T-helper 22 cell (primary cell): ENCODE measurements around the gene CAVIN3.
"Not testable (repeated sequence)": the region's sequence is repeated elsewhere in the genome, so short reads cannot be mapped to it uniquely, and the experiment has no call there.

ENCODE experiments used
- DNase-seq: peaks from one replicate; pipeline ENCODE4 v3.0.0-alpha.2; 2020; ENCODE audit warnings: low read depth

Gene CAVIN3

GRCh38 chr11:6323291-6323905 lies 3.1 kb upstream of the CAVIN3 start:
- DNase-seq: no peak

GRCh38 chr11:6321961-6322362 lies 1.7 kb upstream of the CAVIN3 start:
- DNase-seq: no peak

GRCh38 chr11:6321356-6321755 lies 1.1 kb upstream of the CAVIN3 start:
- DNase-seq: no peak

GRCh38 chr11:6319704-6320410 lies 444 bp downstream of the CAVIN3 start:
- DNase-seq: no peak

- no peak for DNase-seq
Observed at GRCh38 chr11:6319001-6319703, 1.1 kb downstream of the CAVIN3 start.

- DNase-seq: no peak
Observed at GRCh38 chr11:6318204-6318603, 2.1 kb downstream of the CAVIN3 start.

GRCh38 chr11:6315811-6316425 lies 4.4 kb downstream of the CAVIN3 start:
- DNase-seq: no peak

GRCh38 chr11:6312106-6312505 lies 8.2 kb downstream of the CAVIN3 start:
- no peak for DNase-seq

- no peak for DNase-seq
Observed at GRCh38 chr11:6307876-6308275, 12.4 kb downstream of the CAVIN3 start.

- DNase-seq: no peak
Observed at GRCh38 chr11:6305297-6305696, 15.0 kb downstream of the CAVIN3 start.

- DNase-seq: no peak
Observed at GRCh38 chr11:6303661-6304060, 16.6 kb downstream of the CAVIN3 start.

GRCh38 chr11:6301096-6301495 lies 19.2 kb downstream of the CAVIN3 start:
- no peak for DNase-seq

GRCh38 chr11:6300325-6300724 lies 20.0 kb downstream of the CAVIN3 start:
- DNase-seq: no peak

- DNase-seq: no peak
Observed at GRCh38 chr11:6298605-6299004, 21.7 kb downstream of the CAVIN3 start.

- DNase-seq: no peak
Observed at GRCh38 chr11:6297831-6298230, 22.5 kb downstream of the CAVIN3 start.

- no peak for DNase-seq
Observed at GRCh38 chr11:6285019-6285418, 35.3 kb downstream of the CAVIN3 start.

GRCh38 chr11:6284250-6284649 lies 36.1 kb downstream of the CAVIN3 start:
- no peak for DNase-seq

- DNase-seq: no peak
Observed at GRCh38 chr11:6283453-6284023, 36.8 kb downstream of the CAVIN3 start.

- DNase-seq: not testable (repeated sequence)
Observed at GRCh38 chr11:6280809-6281208, 39.5 kb downstream of the CAVIN3 start.

- DNase-seq: no peak
Observed at GRCh38 chr11:6273188-6273587, 47.1 kb downstream of the CAVIN3 start.

- no peak for DNase-seq
Observed at GRCh38 chr11:6271598-6271997, 48.7 kb downstream of the CAVIN3 start.

- DNase-seq: no peak
Observed at GRCh38 chr11:6270584-6271246, 49.6 kb downstream of the CAVIN3 start.
